Ishikawa (cell line): ENCODE data around the gene ZGRF1.

Experiments used
- EGR1 ChIP-seq: IDR thresholded peaks from 2 replicates; pipeline ENCODE4 v1.6.1; 2012
- EP300 ChIP-seq: IDR thresholded peaks from 2 replicates; pipeline ENCODE4 v1.6.1; 2012; ENCODE audit warnings: borderline replicate concordance
- RAD21 ChIP-seq: IDR thresholded peaks from 2 replicates; pipeline ENCODE4 v1.6.1; 2012; ENCODE audit warnings: low read depth
- TAF1 ChIP-seq: IDR thresholded peaks from 2 replicates; pipeline ENCODE4 v1.6.1; 2012; ENCODE audit warnings: low read depth, mild to moderate bottlenecking
- TCF12 ChIP-seq: IDR thresholded peaks from 2 replicates; pipeline ENCODE4 v1.6.1; 2012; ENCODE audit warnings: low read depth
- TEAD4 ChIP-seq: IDR thresholded peaks from 2 replicates; pipeline ENCODE4 v1.6.1; 2012
- YY1 ChIP-seq: IDR thresholded peaks from 2 replicates; pipeline ENCODE4 v1.6.1; 2012; ENCODE audit warnings: low read depth
- ZBTB7A ChIP-seq: IDR thresholded peaks from 2 replicates; pipeline ENCODE4 v1.6.1; 2012; ENCODE audit warnings: low read depth
- TF ChIP-seq, protein P1 (sequence below): IDR thresholded peaks from 2 replicates; pipeline ENCODE4 v1.6.1; 2012
- TF ChIP-seq, protein P2 (sequence below): IDR thresholded peaks from 2 replicates; pipeline ENCODE4 v1.6.1; 2012

DNA sequence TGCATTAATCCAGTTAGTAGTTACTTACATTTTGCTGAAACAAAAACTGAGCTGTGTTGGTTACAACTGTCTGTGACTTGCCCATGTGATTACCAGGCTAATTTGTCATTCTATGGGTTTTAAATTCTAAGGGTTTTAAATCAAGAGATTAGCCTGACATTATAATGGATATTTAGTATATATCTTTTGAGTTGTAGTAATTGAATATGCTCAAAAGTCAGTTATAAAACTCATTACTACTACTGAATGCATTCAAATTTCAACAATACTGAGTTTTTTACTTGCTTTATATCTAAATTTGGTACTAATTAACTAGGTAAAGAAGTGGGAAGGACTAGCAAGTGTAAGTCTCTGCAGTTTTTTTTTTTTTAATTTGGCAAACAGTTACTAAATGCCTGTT lies 14.9 kb upstream of the ZGRF1 start:
- TF ChIP-seq TCF12 = no peak
- TF ChIP-seq EGR1 = no peak
- TF ChIP-seq RAD21 = no peak
- no peak for TF ChIP-seq YY1
- no peak for TF ChIP-seq EP300
- TF ChIP-seq, protein P1, sequence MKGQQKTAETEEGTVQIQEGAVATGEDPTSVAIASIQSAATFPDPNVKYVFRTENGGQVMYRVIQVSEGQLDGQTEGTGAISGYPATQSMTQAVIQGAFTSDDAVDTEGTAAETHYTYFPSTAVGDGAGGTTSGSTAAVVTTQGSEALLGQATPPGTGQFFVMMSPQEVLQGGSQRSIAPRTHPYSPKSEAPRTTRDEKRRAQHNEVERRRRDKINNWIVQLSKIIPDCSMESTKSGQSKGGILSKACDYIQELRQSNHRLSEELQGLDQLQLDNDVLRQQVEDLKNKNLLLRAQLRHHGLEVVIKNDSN = no peak
- no peak for TF ChIP-seq TAF1
- TF ChIP-seq, protein P2, sequence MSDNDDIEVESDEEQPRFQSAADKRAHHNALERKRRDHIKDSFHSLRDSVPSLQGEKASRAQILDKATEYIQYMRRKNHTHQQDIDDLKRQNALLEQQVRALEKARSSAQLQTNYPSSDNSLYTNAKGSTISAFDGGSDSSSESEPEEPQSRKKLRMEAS = no peak
- TF ChIP-seq ZBTB7A = no peak
- TF ChIP-seq TEAD4 = no peak
